ENCODE data around the gene MINDY2.

- TF ChIP-seq SMAD3 (CRISPR knock-in tag; IDR thresholded peaks at IDR 0.05; ENCODE audit: borderline replicate concordance), result no peak
- no peak for TF ChIP-seq CTCF (IDR thresholded peaks at IDR 0.05)
- TF ChIP-seq CDX4 (CRISPR knock-in tag; IDR thresholded peaks at IDR 0.05; ENCODE audit: borderline replicate concordance), result no peak
- TF ChIP-seq ZNF138 (CRISPR knock-in tag; conservative IDR thresholded peaks at IDR 0.05), result no peak
- no peak for TF ChIP-seq ZNF671 (CRISPR knock-in tag; IDR thresholded peaks at IDR 0.05)
- no peak for TF ChIP-seq ATF2 (CRISPR knock-in tag; IDR thresholded peaks at IDR 0.05; ENCODE audit: borderline replicate concordance, low read depth)
- no peak for TF ChIP-seq HMGXB4 (CRISPR knock-in tag; IDR thresholded peaks at IDR 0.05)
- no peak for TF ChIP-seq CBFB (CRISPR knock-in tag; IDR thresholded peaks at IDR 0.05; ENCODE audit: low read depth)
- no peak for TF ChIP-seq ZNF423 (CRISPR knock-in tag; IDR thresholded peaks at IDR 0.05)
- TF ChIP-seq TEAD4 (CRISPR knock-in tag; IDR thresholded peaks at IDR 0.05), result no peak
These were observed 8.5 kb downstream of the MINDY2 start for GRCh38 chr15:58779554-58779953.

All from WTC11 (cell line).